GM21737 (cell line): ENCODE measurements around the gene PITPNM2.
"Not testable (repeated sequence)": the region's sequence is repeated elsewhere in the genome, so short reads cannot be mapped to it uniquely, and the experiment has no call there.

Experiments used
- ATAC-seq: cut with Tn5 transposase; IDR thresholded peaks from one replicate; pipeline ENCODE4 v1.9.1; 2021; ENCODE audit warnings: mild to moderate bottlenecking, moderate library complexity; ENCODE audit not compliant: unreplicated experiment

Gene PITPNM2

DNA sequence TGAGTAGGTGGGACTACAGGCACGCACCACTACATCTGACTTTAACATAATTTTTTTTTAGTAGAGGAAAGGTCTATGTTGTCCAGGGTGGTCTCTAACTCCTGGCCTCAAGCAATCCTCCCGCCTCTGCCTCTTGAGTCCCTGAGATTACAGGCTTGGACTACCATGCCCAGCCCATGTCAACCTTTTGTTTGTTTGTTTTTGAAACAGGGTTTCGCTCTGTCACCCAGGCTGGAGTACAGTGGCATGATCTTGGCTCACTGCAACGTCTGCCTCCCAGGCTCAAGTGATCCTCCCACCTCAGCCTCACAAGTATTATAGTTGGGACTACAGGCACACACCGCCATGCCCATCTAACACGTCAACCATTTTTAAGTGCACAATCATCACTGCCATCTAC lies 29.2 kb downstream of the PITPNM2 start:
- ATAC-seq: no peak

GRCh38 chr12:123120452-123121166 lies 30.3 kb downstream of the PITPNM2 start:
- ATAC-seq: peak; percentile 29

DNA sequence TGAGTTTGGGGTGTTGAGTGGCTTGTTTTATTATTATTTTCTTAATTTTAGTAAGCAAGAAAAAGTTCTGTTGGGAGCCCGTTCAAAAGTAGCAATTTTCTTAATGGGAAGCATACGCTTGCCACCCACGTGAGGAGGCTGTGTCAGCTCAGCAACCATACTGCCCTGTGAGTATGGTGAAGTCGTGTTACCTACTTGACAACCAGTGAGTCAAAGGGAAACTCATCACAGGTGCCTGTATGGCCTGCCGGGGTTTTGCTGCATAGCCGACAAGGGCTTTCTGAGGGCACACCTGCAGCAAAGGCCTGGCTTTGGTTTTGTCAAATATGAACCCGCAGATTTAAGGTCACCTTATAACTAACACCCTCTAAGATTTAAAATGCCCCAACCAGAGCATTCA lies 31.1 kb downstream of the PITPNM2 start:
- ATAC-seq: peak; percentile 70

DNA sequence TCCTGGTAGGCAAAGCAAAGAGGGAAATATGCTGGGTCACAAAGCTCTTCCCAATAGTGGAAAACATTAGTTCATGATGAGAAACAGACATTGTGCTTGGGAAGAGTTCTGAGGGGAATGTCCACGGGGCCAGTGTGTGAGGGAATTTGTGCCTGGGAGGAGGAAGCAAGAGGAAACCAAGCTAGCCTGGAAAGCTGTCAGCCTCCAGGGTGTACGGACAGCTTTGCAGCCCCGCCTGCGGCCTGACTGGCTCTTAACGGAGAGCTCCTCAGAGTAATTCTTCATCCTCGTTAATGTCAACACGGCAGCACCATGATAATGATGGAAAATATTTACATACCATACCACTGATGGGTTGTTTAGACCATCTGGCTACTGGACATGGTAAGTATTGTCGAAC lies 32.4 kb downstream of the PITPNM2 start:
- no peak for ATAC-seq

GRCh38 chr12:123115409-123116121 lies 35.3 kb downstream of the PITPNM2 start:
- ATAC-seq: no peak

DNA sequence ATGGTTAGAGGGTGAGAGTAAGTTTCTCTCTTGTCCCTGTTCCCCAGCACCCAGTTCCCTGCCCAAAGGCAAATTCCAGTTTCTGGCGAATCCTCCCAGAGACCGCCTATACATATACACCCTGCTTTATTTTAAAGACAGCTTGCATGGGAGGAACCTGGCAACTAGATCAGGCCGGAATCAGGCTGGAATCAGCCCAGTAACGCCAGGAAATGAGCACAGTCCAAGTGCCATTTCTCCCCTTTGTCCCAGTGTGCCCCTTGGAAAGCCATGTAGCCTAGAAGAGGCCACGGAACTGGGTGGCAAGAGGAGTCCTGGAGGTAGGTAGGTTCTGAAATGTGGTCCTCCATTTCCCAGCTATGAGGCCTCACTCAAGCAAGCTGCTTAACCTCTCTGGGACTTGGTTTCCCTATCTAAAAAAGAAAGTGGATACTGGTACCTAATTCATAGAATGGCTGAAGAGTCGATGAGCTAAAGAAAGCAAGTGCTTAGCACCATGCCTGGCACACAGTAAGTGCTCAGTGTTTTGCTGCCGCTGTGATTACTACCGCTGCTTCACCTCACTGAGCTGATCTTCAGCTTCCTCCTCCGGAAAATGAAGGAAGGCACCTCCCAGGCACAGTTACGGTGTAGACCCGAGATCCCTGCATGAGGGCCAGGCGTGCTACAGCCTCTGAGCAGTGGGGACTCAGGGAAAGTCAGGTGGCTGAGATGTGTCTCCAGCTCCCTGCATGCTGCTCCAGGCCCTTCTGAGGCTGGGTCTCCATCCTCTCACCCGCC lies 36.4 kb downstream of the PITPNM2 start:
- ATAC-seq: no peak

DNA sequence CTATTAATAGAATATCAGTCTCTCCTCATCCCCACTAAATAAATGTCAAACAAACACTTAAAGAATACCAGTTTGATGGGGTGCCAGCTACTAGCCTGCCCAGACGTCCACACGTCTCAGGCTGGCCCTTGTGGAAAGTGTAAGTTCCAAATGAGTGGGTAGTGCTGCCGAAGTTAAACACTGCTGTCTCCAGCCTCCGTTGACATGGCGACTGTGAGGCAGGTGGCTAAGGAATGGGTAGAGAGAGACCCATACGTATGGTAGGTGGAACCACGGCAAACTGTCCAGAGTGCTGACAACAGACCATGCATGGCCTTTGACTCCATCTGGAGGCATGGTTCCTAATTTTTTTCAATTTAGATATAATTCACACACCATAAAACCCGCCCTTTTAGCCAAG lies 37.9 kb downstream of the PITPNM2 start:
- no peak for ATAC-seq

DNA sequence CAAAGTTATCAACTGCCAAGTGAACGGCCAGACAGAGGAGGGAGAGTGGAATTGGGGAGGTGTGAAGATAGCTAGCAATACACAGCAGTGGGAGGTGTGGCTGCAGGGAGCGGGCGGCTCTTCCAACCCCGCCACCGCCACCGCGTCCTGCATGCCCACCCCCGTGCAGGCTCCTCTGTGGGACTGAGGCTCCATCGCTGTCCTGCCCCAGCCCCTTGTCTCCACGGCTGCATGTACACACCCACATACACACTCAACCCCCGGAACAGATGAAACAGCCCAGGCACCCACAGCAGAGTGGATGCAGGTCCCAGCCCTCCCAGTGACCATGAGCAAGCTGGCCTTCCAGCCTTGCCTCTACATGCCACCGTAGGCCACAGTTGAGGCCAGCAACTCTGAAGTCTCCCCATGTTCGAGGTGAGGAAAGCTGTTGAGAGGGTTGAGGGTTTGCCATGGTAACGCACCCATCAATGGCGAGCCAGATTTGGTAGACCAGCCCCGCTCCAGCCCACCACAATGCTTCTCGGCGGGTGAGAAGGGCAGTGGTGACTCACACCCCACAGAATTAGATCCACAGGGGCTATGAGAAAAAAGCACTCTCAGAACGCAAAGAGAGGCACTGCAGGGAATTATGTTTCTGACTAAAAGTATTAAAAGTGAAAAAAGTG lies 39.3 kb downstream of the PITPNM2 start:
- ATAC-seq: no peak

- no peak for ATAC-seq
These were observed 41.5 kb downstream of the PITPNM2 start for GRCh38 chr12:123109319-123109772.

DNA sequence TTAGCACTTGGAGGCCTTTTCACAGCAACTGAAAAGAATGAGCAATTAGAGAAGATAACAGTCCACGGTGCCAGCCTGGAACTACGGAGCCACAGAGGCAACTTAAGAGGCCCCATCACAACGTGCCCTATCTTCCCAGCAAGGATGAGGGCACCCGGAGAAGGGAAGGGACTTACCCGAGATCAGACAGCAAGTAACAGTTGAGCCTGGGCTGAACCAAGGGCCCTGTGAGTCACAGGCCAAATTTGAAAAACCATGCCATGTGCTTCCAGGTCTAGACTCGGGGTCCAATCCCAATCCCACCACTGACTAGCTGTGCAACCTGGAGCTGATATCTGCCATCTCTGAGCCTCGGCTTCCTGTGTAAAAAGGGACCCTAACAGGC lies 42.2 kb downstream of the PITPNM2 start:
- ATAC-seq: no peak

DNA sequence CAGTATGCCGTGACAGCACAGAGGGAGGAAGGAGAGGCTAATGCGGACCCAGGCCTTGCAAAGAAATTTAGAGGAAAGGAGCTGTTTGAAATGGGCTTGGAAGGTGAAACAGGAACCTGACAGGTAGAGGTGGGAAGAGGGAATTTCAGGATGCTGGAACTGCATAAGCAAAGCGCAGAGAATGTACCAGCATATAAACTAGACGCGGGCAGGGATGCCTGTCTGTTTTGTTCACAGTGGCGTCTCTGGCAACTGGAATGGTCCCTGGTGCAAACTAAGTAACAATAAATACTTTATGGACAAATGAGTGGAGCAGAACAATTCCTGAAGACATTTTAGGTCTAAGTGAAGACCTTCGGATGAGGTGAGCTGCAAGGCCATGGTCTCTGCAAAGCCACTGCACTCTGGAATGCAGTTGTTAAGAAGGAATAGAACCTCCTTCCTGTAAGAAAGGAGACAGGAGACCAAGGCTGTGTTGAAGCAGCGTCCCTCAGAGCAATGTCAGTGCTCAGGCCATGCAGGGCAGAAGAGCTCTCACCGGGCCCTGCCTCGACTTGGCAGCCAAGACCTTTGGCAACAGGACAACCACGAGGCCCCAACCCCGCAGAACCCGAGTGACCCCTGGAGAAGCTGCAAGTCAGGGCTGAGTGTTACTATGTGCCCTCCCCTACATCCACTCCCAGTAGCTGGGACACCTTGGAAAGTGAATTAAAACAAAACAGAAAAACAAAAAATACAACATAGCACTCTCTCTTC lies 42.8 kb downstream of the PITPNM2 start:
- no peak for ATAC-seq

DNA sequence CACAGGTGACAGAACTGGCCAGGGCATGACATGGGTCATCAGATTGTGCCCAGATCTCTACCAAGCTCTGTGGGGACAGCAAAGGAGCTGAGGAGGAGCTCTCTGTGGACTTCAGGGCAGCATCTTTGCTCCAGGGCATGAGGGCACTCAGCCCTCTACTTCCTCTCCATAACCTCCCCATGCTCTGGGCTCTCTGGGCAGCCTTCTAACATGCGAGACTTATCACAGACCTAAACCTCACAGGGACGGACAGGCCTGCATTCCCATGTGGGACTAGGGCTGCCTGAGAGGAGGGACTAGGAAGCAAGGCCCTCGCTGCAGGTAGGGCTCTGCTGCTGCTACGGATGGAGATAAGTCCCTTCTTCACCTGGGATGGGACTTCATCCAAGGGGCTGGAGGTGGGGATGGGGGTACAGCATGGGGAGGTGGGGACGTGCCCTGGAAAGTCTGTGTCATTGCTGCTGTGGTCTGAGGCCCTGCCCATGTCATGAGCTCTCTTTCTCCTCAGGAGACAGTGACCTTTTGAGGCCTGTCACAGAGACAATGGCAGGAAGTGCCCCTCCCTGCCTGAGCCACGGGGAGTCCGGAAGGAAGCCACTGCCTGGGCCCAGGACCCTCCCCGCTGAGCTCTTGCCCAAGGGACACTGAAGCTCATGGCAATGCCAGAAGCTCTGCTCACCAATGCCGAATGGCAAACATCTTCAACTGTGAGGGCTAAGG lies 44.1 kb downstream of the PITPNM2 start:
- ATAC-seq: peak; percentile 74

GRCh38 chr12:123105211-123105826 lies 45.6 kb downstream of the PITPNM2 start:
- ATAC-seq: no peak

- no peak for ATAC-seq
These were observed 46.1 kb downstream of the PITPNM2 start for GRCh38 chr12:123104809-123105208.

- ATAC-seq: not testable (repeated sequence)
These were observed 46.8 kb downstream of the PITPNM2 start for GRCh38 chr12:123104094-123104493.

DNA sequence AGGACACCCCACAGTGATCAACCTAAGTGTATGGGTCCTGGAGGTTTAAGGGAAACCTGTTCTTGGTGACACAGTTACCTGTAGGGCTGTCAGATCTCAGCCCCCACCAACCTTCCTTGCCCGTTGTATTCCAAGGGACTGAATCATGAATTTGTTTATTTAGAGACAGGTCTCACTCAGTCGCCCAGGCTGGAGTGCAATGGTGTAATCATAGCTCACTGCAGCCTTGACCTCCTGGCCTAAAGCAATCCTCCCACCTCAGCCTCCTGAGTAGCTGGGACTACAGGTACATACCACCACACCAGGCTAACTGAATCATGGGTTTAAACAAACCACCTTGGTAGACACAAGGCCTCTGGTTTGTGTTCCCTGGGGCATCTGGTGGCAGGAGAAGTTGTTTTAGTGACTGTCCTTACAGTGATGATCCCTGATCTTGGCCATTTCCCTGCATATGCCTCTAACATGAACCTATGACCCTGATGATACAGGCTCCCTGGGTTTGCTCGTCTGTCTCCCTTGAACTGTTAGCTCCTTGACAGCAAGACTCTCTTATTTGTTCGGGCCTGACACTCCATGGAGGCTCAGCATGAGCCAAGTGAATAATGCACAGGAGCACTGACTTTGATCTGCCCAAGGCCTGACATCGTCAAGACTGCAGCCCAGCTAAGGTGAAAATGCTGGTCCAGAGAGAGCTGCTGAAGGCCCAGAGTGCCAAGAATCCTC lies 47.9 kb downstream of the PITPNM2 start:
- no peak for ATAC-seq

DNA sequence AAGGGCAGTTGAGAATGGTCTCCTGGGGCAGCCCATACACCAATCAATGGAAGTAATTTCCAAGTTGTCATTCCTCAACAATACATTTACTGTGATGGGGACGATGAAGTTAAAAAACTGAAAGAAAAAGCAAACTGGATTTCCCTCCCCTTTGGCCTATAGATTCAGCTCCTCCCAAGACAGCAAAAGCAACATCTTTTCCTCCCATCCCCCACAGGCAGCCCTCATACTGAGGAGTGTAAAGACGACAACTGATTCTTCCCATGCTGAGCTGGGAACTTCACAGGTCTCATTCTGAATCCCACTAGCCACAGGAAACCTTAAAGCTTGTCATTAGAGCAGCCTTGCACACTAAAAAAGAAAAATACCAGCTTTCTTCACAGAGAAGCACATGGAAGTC lies 48.5 kb downstream of the PITPNM2 start:
- no peak for ATAC-seq

DNA sequence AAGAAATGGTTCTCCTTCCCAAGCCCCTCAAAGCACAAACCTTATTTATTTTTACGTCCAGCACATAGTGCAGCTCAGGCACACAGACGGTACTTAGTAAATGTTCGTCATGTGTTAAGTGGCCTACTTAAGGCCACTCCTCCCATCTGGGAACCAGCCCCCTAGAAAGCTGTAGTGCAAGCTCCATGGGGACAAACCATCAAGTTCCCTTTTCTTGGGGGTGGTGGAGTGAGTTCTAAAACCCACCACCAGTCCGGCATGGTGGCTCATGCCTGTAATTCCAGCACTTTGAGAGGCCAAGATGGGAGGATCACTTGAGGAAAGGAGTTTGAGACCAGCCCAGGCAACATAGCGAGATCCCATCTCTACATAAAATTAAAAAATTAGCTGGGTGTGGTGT lies 49.4 kb downstream of the PITPNM2 start:
- ATAC-seq: no peak
